Activated naive CD8-positive, alpha-beta T cell treated with anti-CD3 and anti-CD28 coated beads, Interleukin-2, amount 10 ng/mL, durations not matched to agents 7 days and 5 days (primary cell): ENCODE results near the gene ABL2. TPM values are rescaled to one million over a fixed set of nuclear protein-coding genes. Genes with fewer than 3 reads are reported as not detected.
"Not testable (repeated sequence)": the region's sequence is repeated elsewhere in the genome, so short reads cannot be mapped to it uniquely, and the experiment has no call there.

Experiments used
- ATAC-seq: fragments of 150-1000 bp; cut with Tn5 transposase; one replicate; pipeline ENCODE4 v1.10.0; 2021; ENCODE audit warnings: low read depth, moderate library complexity
- POLR2A ChIA-PET: fragments of 350-600 bp; sonication (Branson Sonifier 250); formaldehyde crosslinking; loops from one replicate; lab custom pipeline; 2021; ENCODE audit warnings: antibody characterized with exemption; lab: Charles Lee
- DNase-seq: peaks from one replicate; pipeline ENCODE4 v3.0.0; 2021
- H3K27ac Mint-ChIP-seq: one replicate; pipeline ENCODE4 v1.8.0; 2022; ENCODE audit warnings: mild to moderate bottlenecking, mixed read lengths
- H3K27me3 Mint-ChIP-seq: one replicate; pipeline ENCODE4 v1.8.0; 2022; ENCODE audit warnings: mild to moderate bottlenecking, moderate library complexity, mixed read lengths
- H3K36me3 Mint-ChIP-seq: one replicate; pipeline ENCODE4 v1.8.0; 2021; ENCODE audit warnings: mild to moderate bottlenecking, mixed read lengths
- H3K4me1 Mint-ChIP-seq: one replicate; pipeline ENCODE4 v1.8.0; 2021; ENCODE audit warnings: mixed read lengths
- H3K4me3 Mint-ChIP-seq: one replicate; pipeline ENCODE4 v1.8.0; 2022; ENCODE audit warnings: mild to moderate bottlenecking, moderate library complexity, mixed read lengths
- H3K9me3 Mint-ChIP-seq: one replicate; pipeline ENCODE4 v1.8.0; 2021; ENCODE audit warnings: mixed read lengths
- total RNA-seq, 2 experiments: library from RNA; stranded (reverse); gene quantifications; one replicate each; pipeline ENCODE4 v1.2.3, GENCODE V29; 2021

Gene ABL2
- total RNA-seq, 2 experiments from 2014 or later = 9.7 to 11.2 TPM

DNA sequence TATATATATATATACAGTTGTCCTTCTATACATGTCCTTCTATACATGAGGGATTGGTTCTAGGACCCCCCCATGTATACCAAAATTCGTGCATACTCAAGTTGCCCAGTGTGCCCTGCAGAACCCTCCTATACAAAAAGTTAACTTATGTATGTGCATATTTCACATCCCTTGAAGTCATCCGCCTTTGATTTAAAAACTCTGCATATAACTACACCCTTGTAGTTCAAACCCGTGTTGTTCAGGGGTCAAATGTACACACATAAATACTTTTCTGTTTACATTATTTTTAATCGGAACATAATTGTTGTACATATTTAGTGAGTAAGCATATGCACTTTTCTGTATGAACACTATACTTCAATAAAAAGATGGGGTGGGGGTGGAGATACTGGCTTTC, 7.7 kb upstream of the ABL2 start:
- Mint-ChIP-seq H3K27ac (no peak overlapping the region), H3K36me3 (no peaks in the 10 kb centered on the region), H3K4me1 (no peaks in the 10 kb centered on the region), H3K27me3 (no peaks in the 10 kb centered on the region), H3K4me3 (no peak overlapping the region), H3K9me3 (no peaks in the 10 kb centered on the region)
- DNase-seq = no peak
- POLR2A ChIA-PET = interaction anchor here (0.6 kb wide), 1 partner anchor 110 kb away, joined by 4 read pairs; no protein-coding TSS in a partner anchor
- ATAC-seq = no peak

DNA sequence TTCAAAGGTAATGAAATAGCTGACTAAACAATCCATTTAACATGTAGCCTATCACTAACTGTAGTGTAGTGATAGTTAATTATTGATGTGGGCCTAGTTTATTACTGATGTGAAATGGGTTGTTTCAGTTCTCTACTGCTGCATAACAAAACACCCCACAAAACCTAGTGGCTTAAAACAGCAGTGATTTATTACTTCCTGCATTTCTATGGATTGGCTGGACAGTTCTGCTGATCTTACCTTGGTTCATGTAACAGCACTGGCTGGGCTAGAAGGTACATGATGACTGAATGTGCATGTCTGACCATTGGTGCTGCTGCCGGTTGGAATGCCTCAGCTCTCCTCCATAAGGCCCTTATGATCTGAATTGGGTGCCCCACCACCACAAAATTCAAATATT, 5.4 kb upstream of the ABL2 start:
- POLR2A ChIA-PET = no interaction called here
- DNase-seq = no peak
- Mint-ChIP-seq H3K36me3 (no peaks in the 10 kb centered on the region), H3K9me3 (no peaks in the 10 kb centered on the region), H3K4me3 (no peak overlapping the region), H3K27ac (no peak overlapping the region), H3K4me1 (peaks cover 3% of the 10 kb centered on the region), H3K27me3 (peaks cover 5% of the 10 kb centered on the region)
- no peak for ATAC-seq

DNA sequence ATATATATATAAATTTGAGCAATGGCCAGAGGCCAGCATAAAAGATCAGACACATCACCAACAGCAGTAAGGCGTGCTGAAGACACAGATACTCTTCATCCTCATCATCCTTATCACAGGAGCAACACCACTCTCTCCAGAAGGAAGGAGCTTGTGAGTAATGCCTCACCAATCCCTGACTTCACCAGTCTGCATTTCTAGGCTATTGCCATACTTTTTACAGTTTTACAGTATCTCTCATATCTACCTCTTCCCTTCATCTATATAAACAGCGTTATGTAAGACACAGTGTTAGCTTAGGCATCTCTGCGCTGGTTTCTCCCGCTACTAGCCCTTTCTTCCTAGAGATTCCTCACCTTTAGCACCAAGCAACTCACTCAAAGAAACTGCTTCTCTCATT, 2.4 kb upstream of the ABL2 start:
- Mint-ChIP-seq H3K9me3 (no peaks in the 10 kb centered on the region), H3K27ac (no peak overlapping the region), H3K36me3 (no peaks in the 10 kb centered on the region), H3K4me3 (no peak overlapping the region), H3K27me3 (peaks cover 5% of the 10 kb centered on the region), H3K4me1 (peaks cover 15% of the 10 kb centered on the region)
- ATAC-seq (no peak), DNase-seq (no peak)
- POLR2A ChIA-PET = no interaction called here

DNA sequence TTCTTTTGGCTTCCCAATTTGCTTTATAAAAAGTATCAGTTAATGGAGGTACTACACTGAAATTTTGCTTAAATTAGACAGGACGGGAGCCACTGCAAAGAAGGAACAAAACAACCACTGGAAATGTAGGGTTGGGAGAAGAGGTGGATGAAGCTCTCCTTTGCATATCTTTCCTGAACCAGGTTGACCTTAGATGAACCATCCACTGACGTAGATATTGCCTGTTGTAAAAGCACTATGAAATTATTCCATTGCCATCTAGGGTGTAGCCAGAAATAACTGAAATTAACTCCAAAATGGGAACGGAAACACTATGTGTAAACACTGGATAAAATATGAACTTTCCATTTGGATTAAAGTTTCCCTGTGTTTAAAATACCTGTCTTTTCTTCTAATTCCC, 1.2 kb upstream of the ABL2 start:
- no peaks in the 10 kb centered on the region for H3K36me3 Mint-ChIP-seq
- peaks cover 16% of the 10 kb centered on the region for H3K4me1 Mint-ChIP-seq
- no peak overlapping the region for H3K4me3 Mint-ChIP-seq
- H3K9me3 Mint-ChIP-seq = no peaks in the 10 kb centered on the region
- POLR2A ChIA-PET = no interaction called here
- peaks cover 5% of the 10 kb centered on the region for H3K27me3 Mint-ChIP-seq
- no peak overlapping the region for H3K27ac Mint-ChIP-seq
- DNase-seq = no peak
- no peak for ATAC-seq

DNA sequence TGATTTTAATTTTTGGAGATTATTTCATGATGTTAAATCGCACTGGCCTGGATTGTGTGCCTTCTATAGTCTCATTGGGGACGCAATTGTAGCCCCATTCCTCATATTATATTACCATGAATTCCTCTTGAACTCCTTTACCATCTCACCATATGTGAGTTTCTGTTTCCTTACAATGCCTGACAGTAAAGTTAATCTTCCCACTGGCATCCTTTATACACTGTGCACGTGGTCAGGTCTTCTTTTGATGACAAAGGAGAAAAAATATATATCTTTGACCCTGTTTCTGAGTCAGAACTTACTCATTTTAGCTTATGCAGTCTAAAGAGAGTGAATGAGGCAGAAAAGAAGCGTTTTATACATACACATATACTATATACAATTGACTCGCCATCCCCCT, 774 bp upstream of the ABL2 start:
- H3K27ac Mint-ChIP-seq = peak overlapping the region; percentile 26
- peaks cover 5% of the 10 kb centered on the region for H3K27me3 Mint-ChIP-seq
- H3K4me1 Mint-ChIP-seq = peaks cover 16% of the 10 kb centered on the region
- DNase-seq = no peak
- POLR2A ChIA-PET = no interaction called here
- H3K4me3 Mint-ChIP-seq = peak overlapping the region; percentile 83
- ATAC-seq = no peak
- H3K36me3 Mint-ChIP-seq = no peaks in the 10 kb centered on the region
- no peaks in the 10 kb centered on the region for H3K9me3 Mint-ChIP-seq

DNA sequence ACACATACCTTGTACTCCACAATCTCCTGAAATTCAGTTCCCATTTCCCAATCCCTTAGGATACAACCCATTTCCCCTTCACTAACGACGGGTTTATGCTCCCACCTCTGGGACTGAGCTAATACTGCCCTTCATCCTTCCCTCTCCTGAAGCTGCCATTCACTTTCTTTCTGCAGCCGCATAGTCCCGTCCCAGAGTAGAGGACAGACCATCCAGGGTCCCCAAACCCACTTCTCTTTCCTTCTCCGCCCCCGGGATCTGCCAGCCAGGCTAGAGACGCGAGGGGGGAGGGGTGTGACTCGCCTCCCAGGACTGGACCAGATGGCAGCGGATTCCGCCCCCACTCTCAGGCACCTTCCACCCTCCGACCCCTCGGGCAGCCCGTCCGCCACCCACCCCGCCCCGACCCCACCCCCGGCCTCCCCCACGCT, 679 bp downstream of the ABL2 start:
- ATAC-seq (no peak), DNase-seq (no peak)
- no peaks in the 10 kb centered on the region for H3K9me3 Mint-ChIP-seq
- H3K36me3 Mint-ChIP-seq = no peaks in the 10 kb centered on the region
- POLR2A ChIA-PET = no interaction called here
- peaks cover 16% of the 10 kb centered on the region for H3K4me1 Mint-ChIP-seq
- H3K27me3 Mint-ChIP-seq = peaks cover 5% of the 10 kb centered on the region
- peak overlapping the region; percentile 62 for H3K27ac Mint-ChIP-seq
- peak overlapping the region; percentile 89 for H3K4me3 Mint-ChIP-seq

DNA sequence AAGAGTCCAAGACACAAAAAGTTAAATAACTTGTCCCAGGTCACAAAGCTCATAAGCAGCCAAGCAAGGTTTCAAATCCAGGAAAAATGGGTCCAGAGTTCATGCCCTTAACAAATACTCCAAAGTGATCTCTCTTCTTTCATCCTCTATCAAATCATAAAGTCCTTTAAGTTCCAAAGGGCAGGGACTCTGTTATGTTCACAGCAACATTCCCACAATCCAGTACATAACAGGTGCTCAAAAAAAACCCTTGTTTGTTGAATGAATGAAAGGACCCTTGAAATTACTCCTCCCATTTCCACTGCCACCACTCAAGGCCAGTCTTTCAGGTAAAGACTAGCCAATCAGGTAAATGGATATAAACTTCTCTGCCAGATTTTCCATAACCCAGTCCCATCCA, 2.7 kb downstream of the ABL2 start:
- H3K36me3 Mint-ChIP-seq = peaks cover 2% of the 10 kb centered on the region
- POLR2A ChIA-PET = no interaction called here
- H3K27ac Mint-ChIP-seq = no peak overlapping the region
- peaks cover 16% of the 10 kb centered on the region for H3K4me1 Mint-ChIP-seq
- ATAC-seq (no peak), DNase-seq (no peak)
- H3K27me3 Mint-ChIP-seq = peaks cover 5% of the 10 kb centered on the region
- no peaks in the 10 kb centered on the region for H3K9me3 Mint-ChIP-seq
- no peak overlapping the region for H3K4me3 Mint-ChIP-seq

DNA sequence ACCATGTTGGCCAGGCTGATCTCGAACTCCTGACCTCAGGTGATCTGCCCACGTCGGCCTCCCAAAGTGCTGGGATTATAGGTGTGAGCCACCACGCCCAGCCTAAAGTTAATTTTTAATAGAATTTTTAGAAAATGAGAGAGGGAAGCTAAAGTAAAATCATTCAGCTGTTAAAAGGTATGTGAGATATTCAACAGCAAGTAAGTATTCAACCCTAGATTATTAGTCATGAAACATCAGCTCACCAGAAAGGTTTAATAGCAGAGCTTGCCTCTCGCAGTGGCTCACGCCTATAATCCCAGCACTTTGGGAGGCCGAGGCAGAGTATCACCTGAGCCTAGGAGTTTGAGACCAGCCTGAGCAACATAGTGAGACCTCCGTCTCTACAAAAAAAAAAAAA, 5.0 kb downstream of the ABL2 start:
- H3K4me3 Mint-ChIP-seq, H3K27me3 Mint-ChIP-seq, POLR2A ChIA-PET, H3K9me3 Mint-ChIP-seq, DNase-seq, H3K27ac Mint-ChIP-seq, H3K36me3 Mint-ChIP-seq, ATAC-seq: not testable (repeated sequence)
- peaks cover 12% of the 10 kb centered on the region for H3K4me1 Mint-ChIP-seq

DNA sequence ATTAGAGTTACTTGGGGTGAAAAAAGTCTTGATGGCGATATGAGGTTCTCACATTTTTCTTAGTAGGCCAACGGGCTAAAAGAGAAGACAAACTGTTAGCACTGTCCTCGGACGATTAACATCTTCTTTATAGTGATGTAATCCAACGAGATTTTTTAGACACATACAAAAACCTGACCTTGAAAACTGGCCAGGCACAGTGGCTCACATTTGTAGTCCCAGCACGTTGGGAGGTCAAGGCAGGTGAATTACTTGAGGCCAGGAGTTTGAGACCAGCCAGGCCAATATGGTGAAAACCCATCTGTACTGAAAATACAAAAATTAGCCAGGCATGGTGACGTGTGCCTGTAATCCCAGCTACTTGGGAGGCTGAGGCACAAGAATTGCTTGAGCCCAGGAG, 8.4 kb downstream of the ABL2 start:
- POLR2A ChIA-PET, H3K4me3 Mint-ChIP-seq, ATAC-seq, H3K27me3 Mint-ChIP-seq, H3K9me3 Mint-ChIP-seq, H3K4me1 Mint-ChIP-seq, H3K27ac Mint-ChIP-seq, DNase-seq: not testable (repeated sequence)
- H3K36me3 Mint-ChIP-seq = peaks cover 12% of the 10 kb centered on the region

DNA sequence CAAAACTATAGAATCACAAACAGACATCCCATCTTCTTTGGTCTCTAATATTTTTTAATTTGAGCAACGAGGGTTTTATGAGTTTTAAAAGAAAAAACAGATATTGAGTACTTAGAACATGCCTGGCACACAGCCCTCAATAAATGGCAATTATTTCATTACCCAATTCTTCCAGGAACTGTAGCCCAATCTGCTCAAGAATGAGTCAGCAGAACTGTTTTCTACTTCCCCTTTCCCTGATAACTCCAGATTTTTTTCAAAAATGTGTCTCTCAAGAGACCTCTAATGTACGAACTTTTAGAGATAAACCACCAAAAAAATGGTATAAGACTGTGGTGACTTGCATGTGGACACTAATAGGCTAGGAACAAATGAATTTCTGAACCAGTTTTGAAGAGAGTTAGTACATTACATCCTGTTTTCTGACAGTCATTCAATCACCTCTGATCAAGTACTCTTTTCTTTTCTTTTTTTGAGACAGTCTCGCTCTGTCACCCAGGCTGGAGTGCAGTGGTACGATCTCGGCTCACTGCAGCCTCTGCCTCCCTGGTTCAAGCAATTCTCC, 11.5 kb downstream of the ABL2 start:
- ATAC-seq = no peak
- H3K4me3 Mint-ChIP-seq = no peak overlapping the region
- peaks cover 10% of the 10 kb centered on the region for H3K36me3 Mint-ChIP-seq

DNA sequence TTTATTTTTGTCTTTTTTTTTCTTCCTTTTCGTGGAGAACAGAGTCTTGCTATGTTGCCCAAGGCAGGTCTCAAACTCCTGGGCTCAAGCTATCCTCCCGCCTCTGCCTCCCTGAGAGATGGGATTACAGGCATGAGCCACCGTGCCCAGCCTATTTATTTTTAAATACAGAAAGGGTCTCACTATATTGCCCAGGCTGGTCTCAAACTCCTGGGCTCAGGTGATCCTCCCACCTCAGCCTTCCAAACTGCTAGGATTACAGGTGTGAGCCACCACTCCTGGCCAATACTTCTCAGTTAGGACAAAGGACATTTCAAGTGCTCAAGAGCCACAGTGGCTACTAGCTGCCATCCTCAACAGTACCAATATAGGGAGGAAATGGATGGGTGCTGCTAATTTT, 16.2 kb downstream of the ABL2 start:
- POLR2A ChIA-PET = interaction anchor here (0.6 kb wide), 1 partner anchor 402 kb away, joined by 4 read pairs; no protein-coding TSS in a partner anchor
- ATAC-seq, H3K9me3 Mint-ChIP-seq, H3K4me3 Mint-ChIP-seq, H3K27ac Mint-ChIP-seq, DNase-seq, H3K36me3 Mint-ChIP-seq, H3K4me1 Mint-ChIP-seq, H3K27me3 Mint-ChIP-seq: not testable (repeated sequence)

More for the DNA sequence above, 11.5 kb downstream of the ABL2 start:
- POLR2A ChIA-PET = no interaction called here
- no peak overlapping the region for H3K27ac Mint-ChIP-seq
- no peak for DNase-seq
- H3K9me3 Mint-ChIP-seq = no peaks in the 10 kb centered on the region
- no peaks in the 10 kb centered on the region for H3K27me3 Mint-ChIP-seq
- H3K4me1 Mint-ChIP-seq = peaks cover 5% of the 10 kb centered on the region

DNA sequence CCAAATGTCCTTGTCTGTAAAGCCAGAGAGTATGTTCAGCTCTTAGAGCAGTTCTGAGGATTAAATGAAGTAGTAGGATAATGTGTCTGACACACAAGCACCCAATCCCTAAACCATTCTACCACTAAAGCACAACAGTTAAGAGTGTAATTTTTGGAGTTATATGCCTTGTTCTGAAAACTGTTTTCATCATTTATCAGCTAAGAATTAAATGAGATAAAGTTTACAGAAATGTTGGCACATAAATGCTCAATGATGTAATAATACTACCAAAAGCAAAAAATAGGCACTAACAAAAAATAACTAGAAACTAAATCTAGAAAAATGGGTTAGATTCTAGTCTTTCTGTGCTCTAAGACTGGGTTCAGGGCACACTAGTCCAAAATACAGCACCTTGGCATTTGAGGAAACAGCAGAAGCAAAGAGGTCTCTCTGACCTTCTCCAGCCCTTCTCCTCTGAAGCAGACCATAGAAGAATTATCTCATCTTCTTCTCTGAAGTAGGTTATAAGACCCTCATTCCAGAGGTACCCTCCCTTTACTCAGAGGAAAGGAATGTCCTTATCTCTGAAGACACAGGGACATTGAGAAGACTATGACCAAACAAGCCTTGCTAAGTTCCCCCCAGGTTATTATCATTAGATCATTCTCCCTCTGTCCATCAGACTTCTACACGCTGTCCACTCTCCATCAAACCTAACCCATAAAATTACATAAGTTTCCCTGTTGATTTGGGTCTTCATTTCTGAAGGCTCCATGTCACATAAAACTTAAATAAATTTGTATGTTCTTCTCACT, 20.6 kb downstream of the ABL2 start:
- H3K9me3 Mint-ChIP-seq = peaks cover 5% of the 10 kb centered on the region
- H3K4me1 Mint-ChIP-seq = peaks cover 6% of the 10 kb centered on the region
- no peak overlapping the region for H3K27ac Mint-ChIP-seq
- ATAC-seq (no peak), DNase-seq (no peak)
- peaks cover 9% of the 10 kb centered on the region for H3K36me3 Mint-ChIP-seq
- POLR2A ChIA-PET = no interaction called here
- H3K27me3 Mint-ChIP-seq = no peaks in the 10 kb centered on the region
- no peak overlapping the region for H3K4me3 Mint-ChIP-seq

DNA sequence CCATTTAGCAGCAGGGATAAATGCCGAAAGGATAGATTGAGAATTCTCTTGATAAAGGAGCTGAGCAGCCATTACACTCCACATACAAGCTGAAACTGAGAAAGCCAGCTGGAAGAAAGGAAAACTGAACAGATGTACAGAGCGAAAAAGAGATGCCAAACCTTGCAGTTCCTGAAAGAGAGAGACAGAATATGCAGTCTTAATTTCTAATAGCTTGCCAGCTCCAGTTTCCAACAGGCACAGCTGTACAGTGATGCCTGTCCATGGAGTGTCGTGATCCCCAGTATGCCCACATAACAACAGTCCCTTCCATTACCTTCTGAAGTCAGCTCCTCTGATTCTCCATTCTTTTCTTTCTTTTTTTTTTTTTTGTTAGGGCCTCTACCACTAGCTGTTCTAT, 22.7 kb downstream of the ABL2 start:
- POLR2A ChIA-PET = no interaction called here
- Mint-ChIP-seq H3K4me1 (peaks cover 9% of the 10 kb centered on the region), H3K27ac (no peak overlapping the region)

DNA sequence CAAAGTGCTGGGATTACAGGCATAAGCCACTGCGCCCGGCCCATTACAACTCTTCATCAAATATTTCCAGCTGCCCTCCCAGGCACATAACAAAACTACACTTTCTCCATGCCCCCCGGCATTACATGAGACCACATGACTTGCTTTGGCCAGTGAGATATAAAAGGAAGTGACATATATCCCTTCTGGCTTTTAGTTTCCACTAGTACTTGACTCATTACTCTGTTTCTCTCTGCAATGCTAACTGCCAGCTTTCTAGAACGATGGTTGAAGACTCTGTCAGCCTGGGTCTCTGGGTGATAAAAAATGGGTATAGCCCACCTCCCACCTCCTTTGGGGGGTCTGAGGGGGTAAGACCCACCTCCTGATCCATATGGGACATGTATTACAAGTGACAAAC, 24.2 kb downstream of the ABL2 start:
- H3K36me3 Mint-ChIP-seq = peaks cover 3% of the 10 kb centered on the region
- no peak overlapping the region for H3K4me3 Mint-ChIP-seq
- POLR2A ChIA-PET = no interaction called here
- peaks cover 2% of the 10 kb centered on the region for H3K9me3 Mint-ChIP-seq
- H3K4me1 Mint-ChIP-seq = peaks cover 8% of the 10 kb centered on the region
- ATAC-seq (no peak), DNase-seq (no peak)
- H3K27me3 Mint-ChIP-seq = no peaks in the 10 kb centered on the region
- no peak overlapping the region for H3K27ac Mint-ChIP-seq

More for the DNA sequence above, 22.7 kb downstream of the ABL2 start:
- DNase-seq (no peak), ATAC-seq (no peak)
- H3K9me3 Mint-ChIP-seq = peaks cover 2% of the 10 kb centered on the region
- H3K4me3 Mint-ChIP-seq = no peak overlapping the region
- H3K27me3 Mint-ChIP-seq = no peaks in the 10 kb centered on the region
- peaks cover 6% of the 10 kb centered on the region for H3K36me3 Mint-ChIP-seq
